ENCODE results near the gene MAN1B1. TPM values are rescaled to one million over a fixed set of nuclear protein-coding genes. Genes with fewer than 3 reads are reported as not detected.

MAN1B1 gene
- total and polyA plus RNA-seq, 4 donors: 19.9 to 31.8 (median 26.5) TPM

DNA sequence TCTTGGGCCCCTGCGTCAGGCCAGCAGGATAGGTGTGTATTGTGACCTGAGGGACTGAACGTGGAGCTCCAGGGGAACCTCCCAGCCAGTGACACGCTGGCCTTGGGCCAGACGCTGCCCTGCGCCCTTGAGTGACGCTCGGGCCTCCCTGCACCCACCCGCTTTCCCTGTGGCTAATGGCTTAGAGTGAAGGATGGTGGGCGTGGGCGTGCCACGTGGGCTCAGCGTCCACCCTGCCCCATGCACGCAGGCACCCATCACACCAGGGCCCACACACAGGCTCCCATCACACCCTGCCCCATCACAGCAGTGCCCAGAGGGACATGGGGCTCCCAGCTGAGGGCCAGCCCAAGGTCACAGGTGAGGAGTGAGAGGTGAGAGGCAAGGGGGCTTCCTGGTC is 49.8 kb upstream of the MAN1B1 start:
- no peak overlapping the region for H3K27ac ChIP-seq (ENCODE audit: low read depth in 1 of 2, low read length in 2 of 2)
- H3K27me3 ChIP-seq (ENCODE audit: control insufficient read depth in 4 of 4, insufficient read depth in 4 of 4, low read length in 3 of 4): peaks cover 0 to 4% (median under 1%) of the 10 kb centered on the region in 4 donors
- TF ChIP-seq RAD21 (IDR thresholded peaks at IDR 0.05): no peak
- no peaks in the 10 kb centered on the region for H3K9me3 ChIP-seq (ENCODE audit: control insufficient read depth in 4 of 4, low read length in 3 of 4)
- WGBS: 84% methylated on average over 13 of the region's 13 CpGs
- no peaks in the 10 kb centered on the region for H3K36me3 ChIP-seq (ENCODE audit: control insufficient read depth in 4 of 4, insufficient read depth in 3 of 4, low read depth in 1 of 4, low read length in 3 of 4)
- no peak overlapping the region for H3K9ac ChIP-seq (ENCODE audit: low read depth in 1 of 2, low read length in 2 of 2)
- no peak for DNase-seq (ENCODE audit: low spot score)
- H3K4me1 ChIP-seq (ENCODE audit: control insufficient read depth in 4 of 4, insufficient read depth in 4 of 4, low read length in 3 of 4): peaks cover 0 to 10% (median 1%) of the 10 kb centered on the region in 4 donors
- no peak overlapping the region for H3K4me3 ChIP-seq (ENCODE audit: low read depth in 1 of 3, low read length in 3 of 3)

DNA sequence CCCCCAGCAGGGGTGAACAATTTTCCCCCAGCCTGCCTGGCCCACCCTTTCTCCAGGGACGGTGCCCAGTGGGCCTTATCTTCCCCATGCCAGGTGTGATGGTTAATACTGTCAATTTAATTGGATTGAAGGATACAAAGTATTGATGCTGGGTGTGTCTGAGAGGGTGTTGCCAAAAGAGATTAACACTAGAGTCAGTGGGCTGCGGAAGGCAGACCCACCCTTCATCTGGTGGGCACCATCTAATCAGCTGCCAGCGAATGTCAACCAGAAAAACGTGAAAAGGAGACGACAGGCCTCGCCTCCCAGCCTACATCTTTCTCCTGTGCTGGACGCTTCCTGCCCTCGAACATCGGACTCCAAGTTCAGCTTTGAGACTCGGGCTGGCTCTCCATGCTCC is 49.3 kb upstream of the MAN1B1 start:
- H3K9ac ChIP-seq (ENCODE audit: low read depth in 1 of 2, low read length in 2 of 2): no peak overlapping the region
- TF ChIP-seq FOXA1 (IDR thresholded peaks at IDR 0.05): no peak
- no peak for TF ChIP-seq EGR1 (IDR thresholded peaks at IDR 0.05; ENCODE audit: low read depth in 2 of 2)
- no peak for TF ChIP-seq TAF1 (conservative IDR thresholded peaks at IDR 0.05)
- no peak for TF ChIP-seq YY1 (IDR thresholded peaks at IDR 0.05)
- TF ChIP-seq, protein P1, sequence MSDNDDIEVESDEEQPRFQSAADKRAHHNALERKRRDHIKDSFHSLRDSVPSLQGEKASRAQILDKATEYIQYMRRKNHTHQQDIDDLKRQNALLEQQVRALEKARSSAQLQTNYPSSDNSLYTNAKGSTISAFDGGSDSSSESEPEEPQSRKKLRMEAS (IDR thresholded peaks at IDR 0.05): no peak
- TF ChIP-seq GABPA (IDR thresholded peaks at IDR 0.05 in 1 of 2, conservative IDR thresholded peaks at IDR 0.05 in 1 of 2): no peak
- TF ChIP-seq, protein P2, sequence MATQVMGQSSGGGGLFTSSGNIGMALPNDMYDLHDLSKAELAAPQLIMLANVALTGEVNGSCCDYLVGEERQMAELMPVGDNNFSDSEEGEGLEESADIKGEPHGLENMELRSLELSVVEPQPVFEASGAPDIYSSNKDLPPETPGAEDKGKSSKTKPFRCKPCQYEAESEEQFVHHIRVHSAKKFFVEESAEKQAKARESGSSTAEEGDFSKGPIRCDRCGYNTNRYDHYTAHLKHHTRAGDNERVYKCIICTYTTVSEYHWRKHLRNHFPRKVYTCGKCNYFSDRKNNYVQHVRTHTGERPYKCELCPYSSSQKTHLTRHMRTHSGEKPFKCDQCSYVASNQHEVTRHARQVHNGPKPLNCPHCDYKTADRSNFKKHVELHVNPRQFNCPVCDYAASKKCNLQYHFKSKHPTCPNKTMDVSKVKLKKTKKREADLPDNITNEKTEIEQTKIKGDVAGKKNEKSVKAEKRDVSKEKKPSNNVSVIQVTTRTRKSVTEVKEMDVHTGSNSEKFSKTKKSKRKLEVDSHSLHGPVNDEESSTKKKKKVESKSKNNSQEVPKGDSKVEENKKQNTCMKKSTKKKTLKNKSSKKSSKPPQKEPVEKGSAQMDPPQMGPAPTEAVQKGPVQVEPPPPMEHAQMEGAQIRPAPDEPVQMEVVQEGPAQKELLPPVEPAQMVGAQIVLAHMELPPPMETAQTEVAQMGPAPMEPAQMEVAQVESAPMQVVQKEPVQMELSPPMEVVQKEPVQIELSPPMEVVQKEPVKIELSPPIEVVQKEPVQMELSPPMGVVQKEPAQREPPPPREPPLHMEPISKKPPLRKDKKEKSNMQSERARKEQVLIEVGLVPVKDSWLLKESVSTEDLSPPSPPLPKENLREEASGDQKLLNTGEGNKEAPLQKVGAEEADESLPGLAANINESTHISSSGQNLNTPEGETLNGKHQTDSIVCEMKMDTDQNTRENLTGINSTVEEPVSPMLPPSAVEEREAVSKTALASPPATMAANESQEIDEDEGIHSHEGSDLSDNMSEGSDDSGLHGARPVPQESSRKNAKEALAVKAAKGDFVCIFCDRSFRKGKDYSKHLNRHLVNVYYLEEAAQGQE (IDR thresholded peaks at IDR 0.05): no peak
- no peak for TF ChIP-seq SP1 (IDR thresholded peaks at IDR 0.05)
- no peak for TF ChIP-seq CTCF (IDR thresholded peaks at IDR 0.05; ENCODE audit: low read depth, low read length, missing input control)
- no peak for TF ChIP-seq HNF4A (conservative IDR thresholded peaks at IDR 0.05)
- H3K27me3 ChIP-seq (ENCODE audit: control insufficient read depth in 4 of 4, insufficient read depth in 4 of 4, low read length in 3 of 4): peaks cover 0 to 4% (median under 1%) of the 10 kb centered on the region in 4 donors
- H3K27ac ChIP-seq (ENCODE audit: low read depth in 1 of 2, low read length in 2 of 2): no peak overlapping the region
- no peak overlapping the region for H3K4me3 ChIP-seq (ENCODE audit: low read depth in 1 of 3, low read length in 3 of 3)
- DNase-seq (ENCODE audit: low spot score): no peak
- WGBS: 89% methylated on average over 10 of the region's 10 CpGs
- H3K9me3 ChIP-seq (ENCODE audit: control insufficient read depth in 4 of 4, low read length in 3 of 4): no peaks in the 10 kb centered on the region
- peaks cover 0 to 10% (median 1%) of the 10 kb centered on the region in 4 donors for H3K4me1 ChIP-seq (ENCODE audit: control insufficient read depth in 4 of 4, insufficient read depth in 4 of 4, low read length in 3 of 4)
- H3K36me3 ChIP-seq (ENCODE audit: control insufficient read depth in 4 of 4, insufficient read depth in 3 of 4, low read depth in 1 of 4, low read length in 3 of 4): no peaks in the 10 kb centered on the region

- DNase-seq (ENCODE audit: low spot score): no peak
- H3K9ac ChIP-seq (ENCODE audit: low read depth in 1 of 2, low read length in 2 of 2): no peak overlapping the region
- TF ChIP-seq HNF4A (conservative IDR thresholded peaks at IDR 0.05): no peak
- no peak for TF ChIP-seq NR2F2 (IDR thresholded peaks at IDR 0.05)
- TF ChIP-seq TAF1 (conservative IDR thresholded peaks at IDR 0.05): no peak
- TF ChIP-seq JUND (IDR thresholded peaks at IDR 0.05): no peak
- no peak for TF ChIP-seq FOXA1 (IDR thresholded peaks at IDR 0.05)
- TF ChIP-seq YY1 (IDR thresholded peaks at IDR 0.05): no peak
- TF ChIP-seq, protein P3, sequence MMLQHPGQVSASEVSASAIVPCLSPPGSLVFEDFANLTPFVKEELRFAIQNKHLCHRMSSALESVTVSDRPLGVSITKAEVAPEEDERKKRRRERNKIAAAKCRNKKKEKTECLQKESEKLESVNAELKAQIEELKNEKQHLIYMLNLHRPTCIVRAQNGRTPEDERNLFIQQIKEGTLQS (IDR thresholded peaks at IDR 0.05): no peak
- peaks cover 0 to 15% (median 0%) of the 10 kb centered on the region in 4 donors for H3K4me1 ChIP-seq (ENCODE audit: control insufficient read depth in 4 of 4, insufficient read depth in 4 of 4, low read length in 3 of 4)
- WGBS: 78% methylated on average over 9 of the region's 9 CpGs
- no peaks in the 10 kb centered on the region for H3K9me3 ChIP-seq (ENCODE audit: control insufficient read depth in 4 of 4, low read length in 3 of 4)
- H3K4me3 ChIP-seq (ENCODE audit: low read depth in 1 of 3, low read length in 3 of 3): no peak overlapping the region
- peaks cover 0 to 8% (median under 1%) of the 10 kb centered on the region in 4 donors for H3K27me3 ChIP-seq (ENCODE audit: control insufficient read depth in 4 of 4, insufficient read depth in 4 of 4, low read length in 3 of 4)
- H3K36me3 ChIP-seq (ENCODE audit: control insufficient read depth in 4 of 4, insufficient read depth in 3 of 4, low read depth in 1 of 4, low read length in 3 of 4): no peaks in the 10 kb centered on the region
- no peak overlapping the region for H3K27ac ChIP-seq (ENCODE audit: low read depth in 1 of 2, low read length in 2 of 2)
These were observed 47.9 kb upstream of the MAN1B1 start for GRCh38 chr9:137038916-137039315.
